OCI-LY1 (cell line): ENCODE measurements around the gene SYNGR4.

ENCODE experiments used
- H2AFZ ChIP-seq: fragments of 200-600 bp; sonication (generic), shearing (Covaris generic); 2 replicates; pipeline ENCODE4 v1.6.0; 2014; ENCODE audit warnings: antibody characterized with exemption, mild to moderate bottlenecking, low read length
- H3F3A ChIP-seq: fragments of 200-600 bp; sonication (generic), shearing (Covaris generic); 2 replicates; pipeline ENCODE4 v1.6.0; 2014; ENCODE audit warnings: mild to moderate bottlenecking, antibody characterized with exemption, low read length, moderate library complexity; ENCODE audit not compliant: insufficient read depth
- H3K27ac ChIP-seq: fragments of 200-600 bp; sonication (generic); 2 replicates; pipeline ENCODE4 v1.5.1; 2014; ENCODE audit warnings: low read length, mixed run types, mild to moderate bottlenecking, low read depth; ENCODE audit not compliant: poor library complexity, severe bottlenecking
- H3K27me3 ChIP-seq: fragments of 200-600 bp; sonication (generic); 2 replicates; pipeline ENCODE4 v1.6.0; 2014; ENCODE audit warnings: antibody characterized with exemption, mild to moderate bottlenecking, low read length, moderate library complexity; ENCODE audit not compliant: insufficient read depth
- H3K36me3 ChIP-seq: fragments of 200-600 bp; sonication (generic); 2 replicates; pipeline ENCODE4 v1.6.1; 2014; ENCODE audit warnings: mild to moderate bottlenecking, antibody characterized with exemption, low read length, moderate library complexity, mixed read lengths; ENCODE audit not compliant: insufficient read depth
- H3K4me1 ChIP-seq: fragments of 200-600 bp; sonication (generic); 2 replicates; pipeline ENCODE4 v1.5.1; 2014; ENCODE audit warnings: mild to moderate bottlenecking, low read length, moderate library complexity; ENCODE audit not compliant: insufficient read depth, severe bottlenecking
- H3K4me2 ChIP-seq: fragments of 200-600 bp; sonication (generic), shearing (Covaris generic); 2 replicates; pipeline ENCODE4 v1.6.1; 2014; ENCODE audit warnings: low read length
- H3K4me3 ChIP-seq: fragments of 200-600 bp; sonication (generic); 2 replicates; pipeline ENCODE4 v1.5.1; 2014; ENCODE audit warnings: low read length, low read depth, mild to moderate bottlenecking, mixed read lengths; ENCODE audit not compliant: poor library complexity, severe bottlenecking
- H3K79me2 ChIP-seq: fragments of 200-600 bp; shearing (Covaris generic); 2 replicates; pipeline ENCODE4 v1.6.1; 2016; ENCODE audit warnings: mixed run types, low read length, mixed read lengths; ENCODE audit not compliant: insufficient read depth
- H3K9ac ChIP-seq: fragments of 200-600 bp; sonication (generic), shearing (Covaris generic); 2 replicates; pipeline ENCODE4 v1.6.1; 2014; ENCODE audit warnings: mild to moderate bottlenecking, low read length, mixed read lengths
- H3K9me2 ChIP-seq: fragments of 200-600 bp; sonication (generic), shearing (Covaris generic); 2 replicates; pipeline ENCODE4 v1.6.1; 2014; ENCODE audit warnings: low read depth, mild to moderate bottlenecking, low read length, mixed read lengths
- H3K9me3 ChIP-seq: fragments of 200-600 bp; shearing (Covaris generic); 2 replicates; pipeline ENCODE4 v1.6.1; 2014; ENCODE audit warnings: low read length, mixed read lengths
- H4K20me1 ChIP-seq: fragments of 200-600 bp; sonication (generic), shearing (Covaris generic); 2 replicates; pipeline ENCODE4 v1.6.0; 2016; ENCODE audit warnings: mild to moderate bottlenecking, low read length; ENCODE audit not compliant: insufficient read depth
- CTCF ChIP-seq: fragments of 200-600 bp; sonication (generic), shearing (Covaris generic); IDR thresholded peaks from 2 replicates; pipeline ENCODE4 v1.5.1; 2017; ENCODE audit warnings: mild to moderate bottlenecking, antibody characterized with exemption, low read length, moderate library complexity, mixed read lengths
- EZH2 ChIP-seq: fragments of 200-600 bp; sonication (generic), shearing (Covaris generic); IDR thresholded peaks from 2 replicates; pipeline ENCODE4 v1.8.0; 2017; ENCODE audit warnings: borderline replicate concordance, mixed run types, mild to moderate bottlenecking, antibody characterized with exemption, low read length, moderate library complexity, mixed read lengths

SYNGR4 gene

GRCh38 chr19:48382286-48382685 lies 18.1 kb downstream of the SYNGR4 start:
- H3K79me2 ChIP-seq, result no peaks in the 10 kb centered on the region
- no peaks in the 10 kb centered on the region for H3K9me3 ChIP-seq
- H4K20me1 ChIP-seq, result no peaks in the 10 kb centered on the region
- no peaks in the 10 kb centered on the region for H3K27me3 ChIP-seq
- H3K36me3 ChIP-seq, result peaks cover 41% of the 10 kb centered on the region
- no peaks in the 10 kb centered on the region for H3F3A ChIP-seq
- no peak overlapping the region for H3K4me3 ChIP-seq
- no peak overlapping the region for H2AFZ ChIP-seq
- no peak overlapping the region for H3K27ac ChIP-seq
- TF ChIP-seq CTCF (no peak), EZH2 (no peak)
- no peaks in the 10 kb centered on the region for H3K4me1 ChIP-seq
- H3K4me2 ChIP-seq, result no peak overlapping the region
- no peaks in the 10 kb centered on the region for H3K9me2 ChIP-seq
- H3K9ac ChIP-seq, result no peak overlapping the region

- H3K9me2 ChIP-seq, result no peaks in the 10 kb centered on the region
- no peaks in the 10 kb centered on the region for H3K27me3 ChIP-seq
- TF ChIP-seq EZH2 (no peak), CTCF (no peak)
- no peak overlapping the region for H3K4me2 ChIP-seq
- no peak overlapping the region for H2AFZ ChIP-seq
- H3K9me3 ChIP-seq, result no peaks in the 10 kb centered on the region
- no peak overlapping the region for H3K4me3 ChIP-seq
- H3K9ac ChIP-seq, result no peak overlapping the region
- H4K20me1 ChIP-seq, result no peaks in the 10 kb centered on the region
- H3K4me1 ChIP-seq, result peaks cover 5% of the 10 kb centered on the region
- H3K27ac ChIP-seq, result no peak overlapping the region
- H3K36me3 ChIP-seq, result peaks cover 51% of the 10 kb centered on the region
- no peaks in the 10 kb centered on the region for H3F3A ChIP-seq
- no peaks in the 10 kb centered on the region for H3K79me2 ChIP-seq
Measured at GRCh38 chr19:48385461-48386087, 21.4 kb downstream of the SYNGR4 start.

GRCh38 chr19:48386981-48387380 lies 22.8 kb downstream of the SYNGR4 start:
- no peak overlapping the region for H2AFZ ChIP-seq
- H3K9me2 ChIP-seq, result no peaks in the 10 kb centered on the region
- no peak overlapping the region for H3K27ac ChIP-seq
- no peak overlapping the region for H3K9ac ChIP-seq
- no peaks in the 10 kb centered on the region for H3K27me3 ChIP-seq
- no peaks in the 10 kb centered on the region for H3K79me2 ChIP-seq
- H3K4me2 ChIP-seq, result no peak overlapping the region
- H4K20me1 ChIP-seq, result no peaks in the 10 kb centered on the region
- peaks cover 5% of the 10 kb centered on the region for H3K4me1 ChIP-seq
- H3K4me3 ChIP-seq, result no peak overlapping the region
- no peaks in the 10 kb centered on the region for H3F3A ChIP-seq
- H3K9me3 ChIP-seq, result no peaks in the 10 kb centered on the region
- TF ChIP-seq EZH2, result no peak
- no peak for TF ChIP-seq CTCF
- peaks cover 51% of the 10 kb centered on the region for H3K36me3 ChIP-seq
